Activated CD4-positive, alpha-beta memory T cell treated with anti-CD3 and anti-CD28 coated beads, Interleukin-2, amount 10 ng/mL, durations not matched to agents 7 days and 5 days (primary cell): ENCODE data around the gene DNAH14. TPM values are rescaled to one million over a fixed set of nuclear protein-coding genes. Genes with fewer than 3 reads are reported as not detected.

Source experiments
- CTCF ChIA-PET: fragments of 350-600 bp; sonication (Branson Sonifier 250); formaldehyde crosslinking; loops from one replicate; lab custom pipeline; 2021; ENCODE audit warnings: antibody characterized with exemption, inconsistent platforms; lab: Charles Lee
- POLR2A ChIA-PET: fragments of 350-600 bp; sonication (Branson Sonifier 250); formaldehyde crosslinking; loops from one replicate; lab custom pipeline; 2021; ENCODE audit warnings: antibody characterized with exemption; lab: Charles Lee
- DNase-seq: peaks from one replicate; pipeline ENCODE4 v3.0.0-alpha.2; 2020
- H3K27ac Mint-ChIP-seq: one replicate; pipeline ENCODE4 v1.8.0; 2021; ENCODE audit warnings: mild to moderate bottlenecking, mixed read lengths
- H3K27me3 Mint-ChIP-seq: one replicate; pipeline ENCODE4 v1.8.0; 2021; ENCODE audit warnings: mixed read lengths
- H3K36me3 Mint-ChIP-seq: one replicate; pipeline ENCODE4 v1.8.0; 2021; ENCODE audit warnings: low read depth, mixed read lengths
- H3K4me1 Mint-ChIP-seq: one replicate; pipeline ENCODE4 v1.8.0; 2021; ENCODE audit warnings: mixed read lengths
- H3K4me3 Mint-ChIP-seq: one replicate; pipeline ENCODE4 v1.8.0; 2021; ENCODE audit warnings: mild to moderate bottlenecking, mixed read lengths
- H3K9me3 Mint-ChIP-seq: one replicate; pipeline ENCODE4 v1.8.0; 2021; ENCODE audit warnings: mixed read lengths
- total RNA-seq, 2 experiments: library from RNA; stranded (reverse); gene quantifications; one replicate each; pipeline ENCODE4 v1.2.3, GENCODE V29; 2021

The DNAH14 gene
- total RNA-seq, 2 experiments from 2014 or later, result 0.25 to 0.28 TPM

DNA sequence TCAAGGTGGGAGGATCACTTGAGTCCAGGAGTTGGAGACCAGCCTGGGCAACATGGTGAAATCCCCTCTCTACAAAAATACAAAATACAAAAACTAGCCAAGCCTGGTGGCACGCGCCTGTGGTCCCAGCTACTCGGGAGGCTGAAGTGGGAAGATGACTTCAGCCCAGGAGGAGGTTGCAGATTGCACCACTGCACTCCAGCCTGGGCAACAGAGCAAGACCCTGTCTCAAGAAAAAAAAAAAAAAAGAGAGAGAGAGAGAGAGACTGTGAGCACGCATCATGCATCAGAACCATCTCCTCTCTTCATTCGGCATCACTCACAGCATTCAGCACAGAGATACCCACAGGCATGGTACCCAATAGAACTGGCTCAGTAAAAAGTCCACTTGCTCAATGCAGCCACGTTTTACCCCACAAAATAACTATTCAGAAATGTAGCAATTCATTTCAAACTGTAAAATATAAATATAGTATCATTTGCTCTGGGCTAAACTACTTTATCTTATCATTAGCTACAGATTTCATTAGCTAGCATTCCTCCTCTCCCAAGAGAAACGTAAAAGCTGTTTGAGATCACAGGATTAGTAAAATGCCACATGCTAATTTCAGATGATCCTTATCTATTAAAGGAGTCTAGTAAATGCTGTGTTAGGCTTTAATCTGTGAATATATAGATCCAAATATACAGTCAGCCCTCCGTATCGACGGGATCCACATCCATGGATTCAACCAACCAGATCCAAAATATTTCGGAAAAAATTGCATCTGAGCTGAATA lies 486.7 kb downstream of the DNAH14 start:
- peaks cover 23% of the 10 kb centered on the region for H3K4me1 Mint-ChIP-seq
- H3K27me3 Mint-ChIP-seq, result no peaks in the 10 kb centered on the region
- DNase-seq, result no peak
- ChIA-PET CTCF (interaction anchor here (1.0 kb wide), 1 partner anchor 12 kb away, joined by 3 read pairs; no protein-coding TSS in a partner anchor), POLR2A (interaction anchor here (2.8 to 3.7 kb wide), 2 partner anchors 9 to 10 kb away, joined by 9 to 18 read pairs; no protein-coding TSS in a partner anchor)
- no peaks in the 10 kb centered on the region for H3K9me3 Mint-ChIP-seq
- H3K27ac Mint-ChIP-seq, result no peak overlapping the region
- no peak overlapping the region for H3K4me3 Mint-ChIP-seq
- peaks cover 88% of the 10 kb centered on the region for H3K36me3 Mint-ChIP-seq

GRCh38 chr1:225418059-225418458 lies 488.6 kb downstream of the DNAH14 start:
- no peak overlapping the region for H3K27ac Mint-ChIP-seq
- ChIA-PET CTCF (interaction anchor here (1.0 to 1.3 kb wide), 3 partner anchors 8 to 57 kb away, joined by 3 to 4 read pairs (median 3); no protein-coding TSS in a partner anchor), POLR2A (interaction anchor here (1.1 to 2.8 kb wide), 5 partner anchors 8 to 27 kb away, joined by 3 to 16 read pairs (median 7); partner anchors contain the start of gene LBR)
- no peak for DNase-seq
- H3K36me3 Mint-ChIP-seq, result peaks cover 85% of the 10 kb centered on the region
- H3K27me3 Mint-ChIP-seq, result no peaks in the 10 kb centered on the region
- no peak overlapping the region for H3K4me3 Mint-ChIP-seq
- H3K9me3 Mint-ChIP-seq, result no peaks in the 10 kb centered on the region
- H3K4me1 Mint-ChIP-seq, result peaks cover 36% of the 10 kb centered on the region

- H3K27me3 Mint-ChIP-seq, result no peaks in the 10 kb centered on the region
- peak overlapping the region; percentile 47 for H3K27ac Mint-ChIP-seq
- H3K4me3 Mint-ChIP-seq, result no peak overlapping the region
- H3K4me1 Mint-ChIP-seq, result peaks cover 42% of the 10 kb centered on the region
- H3K9me3 Mint-ChIP-seq, result no peaks in the 10 kb centered on the region
- no peak for DNase-seq
- ChIA-PET CTCF (interaction anchor here (1.0 to 1.3 kb wide), 3 partner anchors 9 to 56 kb away, joined by 3 to 4 read pairs (median 3); no protein-coding TSS in a partner anchor), POLR2A (interaction anchor here (1.4 to 2.8 kb wide), 4 partner anchors 7 to 26 kb away, joined by 5 to 16 read pairs (median 8); partner anchors contain the start of gene LBR)
- peaks cover 88% of the 10 kb centered on the region for H3K36me3 Mint-ChIP-seq
These were observed 489.1 kb downstream of the DNAH14 start for GRCh38 chr1:225418598-225418997.

GRCh38 chr1:225422031-225422605 lies 492.6 kb downstream of the DNAH14 start:
- Mint-ChIP-seq H3K27me3 (no peaks in the 10 kb centered on the region), H3K4me1 (peaks cover 62% of the 10 kb centered on the region), H3K9me3 (no peaks in the 10 kb centered on the region), H3K27ac (no peak overlapping the region), H3K4me3 (no peak overlapping the region), H3K36me3 (peaks cover 75% of the 10 kb centered on the region)
- ChIA-PET CTCF (no interaction called here), POLR2A (no interaction called here)
- DNase-seq, result no peak

- Mint-ChIP-seq H3K27ac (no peak overlapping the region), H3K4me3 (no peak overlapping the region), H3K9me3 (no peaks in the 10 kb centered on the region), H3K36me3 (peaks cover 69% of the 10 kb centered on the region), H3K27me3 (no peaks in the 10 kb centered on the region), H3K4me1 (peaks cover 59% of the 10 kb centered on the region)
- ChIA-PET CTCF (interaction anchor here (1.1 to 4.6 kb wide), 2 partner anchors 22 to 50 kb away, joined by 3 to 36 read pairs; no protein-coding TSS in a partner anchor), POLR2A (interaction anchor here (6.8 to 11.8 kb wide), 3 partner anchors 20 to 48 kb away, joined by 70 to 338 read pairs (median 290); no protein-coding TSS in a partner anchor)
- no peak for DNase-seq
These were observed 493.5 kb downstream of the DNAH14 start for GRCh38 chr1:225422795-225423517.

DNA sequence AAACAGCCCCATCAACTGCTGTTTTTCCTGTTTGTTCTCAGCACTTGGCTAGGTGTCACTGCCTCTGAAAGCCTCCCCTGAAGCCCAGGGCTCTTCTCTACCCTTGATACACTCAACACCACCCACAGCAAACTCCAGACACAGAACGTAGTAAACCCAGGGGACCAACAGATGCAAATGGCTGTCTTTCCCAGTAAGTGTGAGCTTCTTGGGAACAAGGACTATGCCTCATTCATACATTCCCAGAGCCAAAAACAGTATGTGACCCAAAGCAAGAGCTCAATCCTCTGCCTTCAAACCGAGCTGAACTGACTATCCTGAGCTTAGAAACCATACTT lies 494.0 kb downstream of the DNAH14 start:
- Mint-ChIP-seq H3K27me3 (no peaks in the 10 kb centered on the region), H3K36me3 (peaks cover 64% of the 10 kb centered on the region), H3K4me1 (peaks cover 57% of the 10 kb centered on the region), H3K4me3 (no peak overlapping the region), H3K9me3 (no peaks in the 10 kb centered on the region), H3K27ac (peak overlapping the region; percentile 17)
- ChIA-PET POLR2A (interaction anchor here (4.0 to 11.8 kb wide), 4 partner anchors 9 to 48 kb away, joined by 18 to 338 read pairs (median 180); no protein-coding TSS in a partner anchor), CTCF (interaction anchor here (1.1 to 4.6 kb wide), 2 partner anchors 21 to 50 kb away, joined by 3 to 36 read pairs; no protein-coding TSS in a partner anchor)
- no peak for DNase-seq

DNA sequence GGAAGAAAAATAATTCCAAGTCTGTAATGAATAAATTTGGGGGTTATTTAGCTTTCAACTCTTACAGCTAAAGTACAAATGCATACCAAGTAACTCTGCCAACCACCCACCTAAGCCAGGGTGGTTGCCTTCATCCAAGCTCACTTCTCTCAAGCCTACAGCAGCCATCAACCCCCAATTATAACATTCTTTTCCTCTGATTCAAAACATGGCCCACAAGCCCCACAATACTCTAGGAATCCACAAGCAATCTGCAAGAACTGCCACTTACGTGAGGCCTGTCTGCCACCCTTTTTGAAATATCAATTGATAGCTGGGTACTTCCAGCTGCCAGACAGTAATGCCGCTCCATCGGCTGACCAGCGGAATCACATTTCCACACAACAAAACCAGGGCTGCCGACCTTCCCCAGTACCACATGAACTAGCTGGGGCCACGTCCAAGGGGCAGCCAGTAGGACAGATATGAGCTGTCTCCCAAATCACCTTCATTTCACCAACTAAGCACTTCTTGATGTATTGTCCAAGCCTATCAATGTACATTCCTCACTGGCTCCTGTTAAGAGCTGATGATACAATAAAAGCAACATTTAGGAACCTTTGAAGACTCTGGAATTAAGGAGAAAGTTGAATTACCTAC lies 495.2 kb downstream of the DNAH14 start:
- Mint-ChIP-seq H3K27me3 (no peaks in the 10 kb centered on the region), H3K9me3 (no peaks in the 10 kb centered on the region), H3K36me3 (peaks cover 56% of the 10 kb centered on the region), H3K4me3 (peak overlapping the region; percentile 9), H3K4me1 (peaks cover 61% of the 10 kb centered on the region), H3K27ac (peak overlapping the region; percentile 21)
- ChIA-PET CTCF (interaction anchor here (0.5 to 6.8 kb wide), 9 partner anchors 10 to 1129 kb away, joined by 3 to 92 read pairs (median 6); partner anchors contain the start of gene SRP9), POLR2A (interaction anchor here (0.6 to 11.8 kb wide), 11 partner anchors 11 to 638 kb away, joined by 3 to 338 read pairs (median 13); partner anchors contain the start of genes H3-3A, SDE2 and SRP9)
- no peak for DNase-seq

DNA sequence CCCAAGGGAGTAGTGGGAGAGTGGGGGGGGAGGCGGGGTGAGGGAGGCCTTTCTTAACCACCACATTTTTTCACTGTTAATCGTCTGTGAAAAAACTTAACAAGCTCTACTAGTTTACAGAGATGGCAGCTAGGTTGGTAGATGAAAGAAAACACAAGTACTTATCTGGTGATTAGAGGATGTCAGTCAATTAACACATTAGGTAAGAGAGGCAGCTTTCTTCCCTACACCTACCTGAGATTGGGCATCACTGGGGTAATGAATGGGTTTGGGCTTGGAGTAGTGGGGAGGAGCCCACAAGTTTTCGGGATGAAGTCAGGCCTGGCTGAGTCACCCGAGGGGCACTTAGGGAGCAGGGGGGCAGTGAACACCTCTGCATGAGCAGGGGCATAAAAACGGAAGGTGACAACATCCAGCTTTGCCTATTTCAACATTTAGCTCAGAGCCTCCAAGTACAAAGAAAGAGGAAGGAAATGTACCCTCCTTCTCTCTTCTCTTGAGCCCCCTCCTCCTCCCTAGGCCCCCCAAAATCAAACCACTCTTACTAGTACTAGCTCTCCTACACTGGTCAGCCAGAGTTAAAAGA lies 495.8 kb downstream of the DNAH14 start:
- no peaks in the 10 kb centered on the region for H3K27me3 Mint-ChIP-seq
- POLR2A ChIA-PET, result interaction anchor here (0.6 to 11.8 kb wide), 15 partner anchors 8 to 637 kb away, joined by 3 to 338 read pairs (median 8); partner anchors contain the start of genes H3-3A, SDE2 and SRP9

GRCh38 chr1:225426395-225427234 lies 497.1 kb downstream of the DNAH14 start:
- H3K4me1 Mint-ChIP-seq, result peaks cover 65% of the 10 kb centered on the region
- CTCF ChIA-PET, result interaction anchor here (2.7 to 6.8 kb wide), 3 partner anchors 17 to 46 kb away, joined by 17 to 92 read pairs (median 36); no protein-coding TSS in a partner anchor
- H3K4me3 Mint-ChIP-seq, result peak overlapping the region; percentile 89
- peaks cover 39% of the 10 kb centered on the region for H3K36me3 Mint-ChIP-seq
- H3K9me3 Mint-ChIP-seq, result no peaks in the 10 kb centered on the region
- H3K27me3 Mint-ChIP-seq, result no peaks in the 10 kb centered on the region
- POLR2A ChIA-PET, result interaction anchor here (0.6 to 11.8 kb wide), 26 partner anchors 9 to 981 kb away, joined by 3 to 338 read pairs (median 8); partner anchors contain the start of genes H3-3A, PARP1, PYCR2 and SDE2
- DNase-seq, result peak; percentile 50
- peak overlapping the region; percentile 69 for H3K27ac Mint-ChIP-seq

More for the DNA sequence above, 495.8 kb downstream of the DNAH14 start:
- Mint-ChIP-seq H3K36me3 (peaks cover 50% of the 10 kb centered on the region), H3K27ac (peak overlapping the region; percentile 69), H3K4me3 (peak overlapping the region; percentile 89), H3K9me3 (no peaks in the 10 kb centered on the region), H3K4me1 (peaks cover 63% of the 10 kb centered on the region)
- CTCF ChIA-PET, result interaction anchor here (0.6 to 6.8 kb wide), 6 partner anchors 10 to 1129 kb away, joined by 3 to 92 read pairs (median 12); partner anchors contain the start of gene SRP9
- DNase-seq, result no peak

- Mint-ChIP-seq H3K4me1 (peaks cover 62% of the 10 kb centered on the region), H3K9me3 (no peaks in the 10 kb centered on the region), H3K27ac (peak within 1 kb of the TSS; percentile 89), H3K27me3 (peaks cover 2% of the 10 kb centered on the region), H3K4me3 (peak within 1 kb of the TSS; percentile 89), H3K36me3 (peaks cover 30% of the 10 kb centered on the region)
- peak; percentile 50 for DNase-seq
- POLR2A ChIA-PET, result interaction anchor here (0.6 to 11.8 kb wide), 28 partner anchors 9 to 981 kb away, joined by 3 to 338 read pairs (median 6); partner anchors contain the start of genes H3-3A, PARP1, PYCR2 and SDE2
- CTCF ChIA-PET, result interaction anchor here (1.2 to 6.8 kb wide), 5 partner anchors 16 to 47 kb away, joined by 5 to 92 read pairs (median 14); no protein-coding TSS in a partner anchor
These were observed 498.0 kb downstream of the DNAH14 start, which contains the start of gene LBR for GRCh38 chr1:225427235-225428067. Gene LBR, minus strand, starts transcription at chr1:225428038. Its CDS starts 3,963 bp downstream, at chr1:225424075.
